HG03558 (cell line): ENCODE measurements around the gene KCNQ4.

Experiments used
- ATAC-seq: cut with Tn5 transposase; IDR thresholded peaks from one replicate; pipeline ENCODE4 v1.9.1; 2021; ENCODE audit warnings: moderate number of reproducible peaks; ENCODE audit not compliant: unreplicated experiment; ENCODE audit errors: extremely low read depth

KCNQ4 gene

GRCh38 chr1:40884055-40884795 is 100.6 kb downstream of the KCNQ4 start:
- ATAC-seq: no peak

- no peak for ATAC-seq
Measured at GRCh38 chr1:40886318-40887011, 102.9 kb downstream of the KCNQ4 start.

- ATAC-seq: no peak
Measured at GRCh38 chr1:40887012-40887378, 103.4 kb downstream of the KCNQ4 start.

GRCh38 chr1:40887652-40888051 is 104.1 kb downstream of the KCNQ4 start:
- no peak for ATAC-seq
